GM12874 (cell line): Measurements from ENCODE around the gene RAB39A.

Experiments
- TF ChIP-seq, protein P1 (sequence below): IDR thresholded peaks from 2 replicates; pipeline ENCODE4 v1.5.1; 2011; ENCODE audit warnings: low read depth, mild to moderate bottlenecking, control low read depth, low read length, moderate library complexity; ENCODE audit not compliant: insufficient read depth

The RAB39A gene

GRCh38 chr11:107928046-107928766, at the start of gene RAB39A:
TSS of gene RAB39A (plus strand) at chr11:107928448. CDS start at chr11:107928569, 121 bp downstream.
- TF ChIP-seq, protein P1, sequence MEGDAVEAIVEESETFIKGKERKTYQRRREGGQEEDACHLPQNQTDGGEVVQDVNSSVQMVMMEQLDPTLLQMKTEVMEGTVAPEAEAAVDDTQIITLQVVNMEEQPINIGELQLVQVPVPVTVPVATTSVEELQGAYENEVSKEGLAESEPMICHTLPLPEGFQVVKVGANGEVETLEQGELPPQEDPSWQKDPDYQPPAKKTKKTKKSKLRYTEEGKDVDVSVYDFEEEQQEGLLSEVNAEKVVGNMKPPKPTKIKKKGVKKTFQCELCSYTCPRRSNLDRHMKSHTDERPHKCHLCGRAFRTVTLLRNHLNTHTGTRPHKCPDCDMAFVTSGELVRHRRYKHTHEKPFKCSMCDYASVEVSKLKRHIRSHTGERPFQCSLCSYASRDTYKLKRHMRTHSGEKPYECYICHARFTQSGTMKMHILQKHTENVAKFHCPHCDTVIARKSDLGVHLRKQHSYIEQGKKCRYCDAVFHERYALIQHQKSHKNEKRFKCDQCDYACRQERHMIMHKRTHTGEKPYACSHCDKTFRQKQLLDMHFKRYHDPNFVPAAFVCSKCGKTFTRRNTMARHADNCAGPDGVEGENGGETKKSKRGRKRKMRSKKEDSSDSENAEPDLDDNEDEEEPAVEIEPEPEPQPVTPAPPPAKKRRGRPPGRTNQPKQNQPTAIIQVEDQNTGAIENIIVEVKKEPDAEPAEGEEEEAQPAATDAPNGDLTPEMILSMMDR: no peak

DNA sequence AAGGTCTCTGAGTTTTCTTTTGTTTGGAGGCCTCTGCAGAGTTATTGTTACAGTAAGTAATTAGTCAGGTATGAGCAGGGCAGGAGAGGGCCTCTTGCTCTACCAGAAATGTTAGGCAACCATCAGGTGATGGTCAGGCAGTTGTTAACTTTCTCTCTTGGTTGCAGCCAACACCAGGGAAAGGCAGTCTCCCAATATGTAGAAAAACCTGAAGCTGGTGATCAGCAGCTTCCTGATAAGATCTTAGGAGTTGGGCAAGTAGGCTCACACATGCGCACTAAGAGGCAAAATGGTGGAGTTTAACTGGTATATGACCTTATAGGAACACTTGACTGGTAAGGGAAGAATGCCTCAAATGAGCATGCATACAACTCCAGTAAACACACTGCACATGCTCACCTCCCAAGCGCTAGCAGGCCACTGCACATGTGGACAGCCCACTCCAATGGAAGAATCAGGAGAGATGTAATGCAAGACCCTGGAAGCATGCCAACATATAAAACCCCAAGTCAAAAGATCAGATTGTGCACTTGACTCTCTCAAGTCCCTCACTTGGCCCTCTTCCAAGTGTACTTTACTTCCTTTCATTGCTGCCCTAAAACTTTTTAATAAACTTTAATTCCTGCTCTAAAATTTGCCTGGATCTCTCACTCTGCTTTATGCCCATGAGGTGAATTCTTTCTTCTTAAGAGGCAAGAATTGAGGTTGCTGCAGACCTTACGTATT, 46.0 kb upstream of the RAB39A start:
- TF ChIP-seq, protein P1: no peak

DNA sequence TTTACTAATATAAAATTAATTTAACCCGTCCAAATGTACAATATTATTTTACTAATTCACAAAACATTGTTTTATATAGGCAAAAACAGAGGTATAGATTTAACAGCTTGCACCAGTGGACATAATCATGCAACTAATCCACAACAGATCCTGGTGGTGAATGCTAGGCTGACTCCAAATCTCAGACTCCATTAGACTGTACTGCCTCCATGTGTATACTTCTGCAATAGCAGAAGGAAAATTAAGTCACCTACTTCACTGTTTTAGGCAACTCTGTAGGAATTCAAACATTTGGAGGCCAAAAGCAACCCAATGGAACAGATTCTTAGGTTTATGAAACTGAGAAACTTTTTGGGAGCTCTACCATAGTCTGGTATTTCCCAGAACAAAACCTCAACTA, 30.0 kb upstream of the RAB39A start:
- TF ChIP-seq, protein P1: peak; percentile 53

GRCh38 chr11:107908211-107908610, 20.0 kb upstream of the RAB39A start:
- TF ChIP-seq, protein P1: no peak

DNA sequence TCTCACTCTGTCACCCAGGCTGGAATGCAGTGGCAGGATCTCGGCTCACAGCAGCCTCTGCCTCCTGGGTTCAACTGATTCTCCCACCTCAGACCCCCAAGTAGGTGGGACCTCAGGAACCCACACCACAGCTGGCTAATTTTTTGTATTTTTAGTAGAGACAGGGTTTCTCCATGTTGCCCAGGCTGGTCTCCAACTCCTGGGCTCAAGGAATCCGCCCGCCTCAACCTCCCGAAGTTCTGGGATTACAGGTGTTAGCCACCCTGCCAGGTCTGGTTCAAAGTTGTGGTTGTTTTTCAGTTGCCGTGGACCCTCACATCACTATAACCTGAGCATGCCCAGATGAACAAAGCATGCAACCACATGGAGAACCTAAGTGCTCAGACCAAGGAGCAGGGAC, 13.0 kb upstream of the RAB39A start:
- TF ChIP-seq, protein P1: no peak

- TF ChIP-seq, protein P1: peak; percentile 70
Observed at GRCh38 chr11:107916671-107917241, 11.5 kb upstream of the RAB39A start.

GRCh38 chr11:107921997-107922396, 6.3 kb upstream of the RAB39A start:
- TF ChIP-seq, protein P1: no peak
